Measurements from ENCODE around the gene CLCN4.

The CLCN4 gene

GRCh38 chrX:10230222-10230621 is 73.4 kb downstream of the CLCN4 start:
- Histone ChIP-seq H3K27me3 (replicated peaks; ENCODE audit: control insufficient read depth, insufficient read depth, low read length, poor library complexity, severe bottlenecking) (no peaks in the 10 kb centered on the region), H3K4me1 (ENCODE audit: control insufficient read depth, insufficient read depth, low read length, poor library complexity, severe bottlenecking) (no peaks in the 10 kb centered on the region), H3K27ac (ENCODE audit: insufficient read depth, low read length, poor library complexity, severe bottlenecking) (no peak overlapping the region), H3K4me3 (ENCODE audit: insufficient read depth, low read depth, low read length, poor library complexity, severe bottlenecking) (no peak overlapping the region), H3K36me3 (ENCODE audit: control insufficient read depth, insufficient read depth, low read length) (no peaks in the 10 kb centered on the region), H3K9me3 (ENCODE audit: control insufficient read depth, low read length) (no peaks in the 10 kb centered on the region)
- no peak for DNase-seq

GRCh38 chrX:10231461-10231860 is 74.7 kb downstream of the CLCN4 start:
- H3K4me1 ChIP-seq (ENCODE audit: control insufficient read depth, insufficient read depth, low read length, poor library complexity, severe bottlenecking) = no peaks in the 10 kb centered on the region
- no peaks in the 10 kb centered on the region for H3K27me3 ChIP-seq (replicated peaks; ENCODE audit: control insufficient read depth, insufficient read depth, low read length, poor library complexity, severe bottlenecking)
- no peak for DNase-seq
- no peak overlapping the region for H3K4me3 ChIP-seq (ENCODE audit: insufficient read depth, low read depth, low read length, poor library complexity, severe bottlenecking)
- H3K36me3 ChIP-seq (ENCODE audit: control insufficient read depth, insufficient read depth, low read length) = no peaks in the 10 kb centered on the region
- no peaks in the 10 kb centered on the region for H3K9me3 ChIP-seq (ENCODE audit: control insufficient read depth, low read length)
- no peak overlapping the region for H3K27ac ChIP-seq (ENCODE audit: insufficient read depth, low read length, poor library complexity, severe bottlenecking)

- H3K27ac ChIP-seq (ENCODE audit: insufficient read depth, low read length, poor library complexity, severe bottlenecking) = no peak overlapping the region
- H3K4me1 ChIP-seq (ENCODE audit: control insufficient read depth, insufficient read depth, low read length, poor library complexity, severe bottlenecking) = no peaks in the 10 kb centered on the region
- H3K27me3 ChIP-seq (replicated peaks; ENCODE audit: control insufficient read depth, insufficient read depth, low read length, poor library complexity, severe bottlenecking) = no peaks in the 10 kb centered on the region
- DNase-seq = no peak
- no peaks in the 10 kb centered on the region for H3K36me3 ChIP-seq (ENCODE audit: control insufficient read depth, insufficient read depth, low read length)
- no peak overlapping the region for H3K4me3 ChIP-seq (ENCODE audit: insufficient read depth, low read depth, low read length, poor library complexity, severe bottlenecking)
- no peaks in the 10 kb centered on the region for H3K9me3 ChIP-seq (ENCODE audit: control insufficient read depth, low read length)
Observed at GRCh38 chrX:10233173-10233572, 76.4 kb downstream of the CLCN4 start.

GRCh38 chrX:10233696-10234095 is 76.9 kb downstream of the CLCN4 start:
- Histone ChIP-seq H3K27ac (ENCODE audit: insufficient read depth, low read length, poor library complexity, severe bottlenecking) (no peak overlapping the region), H3K27me3 (replicated peaks; ENCODE audit: control insufficient read depth, insufficient read depth, low read length, poor library complexity, severe bottlenecking) (no peaks in the 10 kb centered on the region), H3K36me3 (ENCODE audit: control insufficient read depth, insufficient read depth, low read length) (no peaks in the 10 kb centered on the region), H3K4me1 (ENCODE audit: control insufficient read depth, insufficient read depth, low read length, poor library complexity, severe bottlenecking) (no peaks in the 10 kb centered on the region), H3K9me3 (ENCODE audit: control insufficient read depth, low read length) (no peaks in the 10 kb centered on the region), H3K4me3 (ENCODE audit: insufficient read depth, low read depth, low read length, poor library complexity, severe bottlenecking) (no peak overlapping the region)
- DNase-seq = no peak

GRCh38 chrX:10235851-10236250 is 79.1 kb downstream of the CLCN4 start:
- Histone ChIP-seq H3K27me3 (replicated peaks; ENCODE audit: control insufficient read depth, insufficient read depth, low read length, poor library complexity, severe bottlenecking) (no peaks in the 10 kb centered on the region), H3K36me3 (ENCODE audit: control insufficient read depth, insufficient read depth, low read length) (no peaks in the 10 kb centered on the region), H3K4me1 (ENCODE audit: control insufficient read depth, insufficient read depth, low read length, poor library complexity, severe bottlenecking) (no peaks in the 10 kb centered on the region), H3K9me3 (ENCODE audit: control insufficient read depth, low read length) (no peaks in the 10 kb centered on the region), H3K27ac (ENCODE audit: insufficient read depth, low read length, poor library complexity, severe bottlenecking) (no peak overlapping the region), H3K4me3 (ENCODE audit: insufficient read depth, low read depth, low read length, poor library complexity, severe bottlenecking) (no peak overlapping the region)
- DNase-seq = no peak

- no peaks in the 10 kb centered on the region for H3K27me3 ChIP-seq (replicated peaks; ENCODE audit: control insufficient read depth, insufficient read depth, low read length, poor library complexity, severe bottlenecking)
- no peak overlapping the region for H3K4me3 ChIP-seq (ENCODE audit: insufficient read depth, low read depth, low read length, poor library complexity, severe bottlenecking)
- DNase-seq = no peak
- no peaks in the 10 kb centered on the region for H3K36me3 ChIP-seq (ENCODE audit: control insufficient read depth, insufficient read depth, low read length)
- no peaks in the 10 kb centered on the region for H3K9me3 ChIP-seq (ENCODE audit: control insufficient read depth, low read length)
- H3K27ac ChIP-seq (ENCODE audit: insufficient read depth, low read length, poor library complexity, severe bottlenecking) = no peak overlapping the region
- no peaks in the 10 kb centered on the region for H3K4me1 ChIP-seq (ENCODE audit: control insufficient read depth, insufficient read depth, low read length, poor library complexity, severe bottlenecking)
Observed at GRCh38 chrX:10237241-10237640, 80.5 kb downstream of the CLCN4 start.

- Histone ChIP-seq H3K27me3 (replicated peaks; ENCODE audit: control insufficient read depth, insufficient read depth, low read length, poor library complexity, severe bottlenecking) (no peaks in the 10 kb centered on the region), H3K36me3 (ENCODE audit: control insufficient read depth, insufficient read depth, low read length) (no peaks in the 10 kb centered on the region), H3K9me3 (ENCODE audit: control insufficient read depth, low read length) (no peaks in the 10 kb centered on the region), H3K4me1 (ENCODE audit: control insufficient read depth, insufficient read depth, low read length, poor library complexity, severe bottlenecking) (no peaks in the 10 kb centered on the region), H3K4me3 (ENCODE audit: insufficient read depth, low read depth, low read length, poor library complexity, severe bottlenecking) (no peak overlapping the region), H3K27ac (ENCODE audit: insufficient read depth, low read length, poor library complexity, severe bottlenecking) (no peak overlapping the region)
- no peak for DNase-seq
Observed at GRCh38 chrX:10239611-10240064, 82.9 kb downstream of the CLCN4 start.

GRCh38 chrX:10240918-10241317 is 84.1 kb downstream of the CLCN4 start:
- Histone ChIP-seq H3K9me3 (ENCODE audit: control insufficient read depth, low read length) (no peaks in the 10 kb centered on the region), H3K27ac (ENCODE audit: insufficient read depth, low read length, poor library complexity, severe bottlenecking) (no peak overlapping the region), H3K36me3 (ENCODE audit: control insufficient read depth, insufficient read depth, low read length) (no peaks in the 10 kb centered on the region), H3K4me1 (ENCODE audit: control insufficient read depth, insufficient read depth, low read length, poor library complexity, severe bottlenecking) (no peaks in the 10 kb centered on the region), H3K27me3 (replicated peaks; ENCODE audit: control insufficient read depth, insufficient read depth, low read length, poor library complexity, severe bottlenecking) (no peaks in the 10 kb centered on the region), H3K4me3 (ENCODE audit: insufficient read depth, low read depth, low read length, poor library complexity, severe bottlenecking) (no peak overlapping the region)
- no peak for DNase-seq

GRCh38 chrX:10242026-10242425 is 85.3 kb downstream of the CLCN4 start:
- no peaks in the 10 kb centered on the region for H3K9me3 ChIP-seq (ENCODE audit: control insufficient read depth, low read length)
- no peak overlapping the region for H3K4me3 ChIP-seq (ENCODE audit: insufficient read depth, low read depth, low read length, poor library complexity, severe bottlenecking)
- no peaks in the 10 kb centered on the region for H3K27me3 ChIP-seq (replicated peaks; ENCODE audit: control insufficient read depth, insufficient read depth, low read length, poor library complexity, severe bottlenecking)
- H3K36me3 ChIP-seq (ENCODE audit: control insufficient read depth, insufficient read depth, low read length) = no peaks in the 10 kb centered on the region
- DNase-seq = no peak
- no peak overlapping the region for H3K27ac ChIP-seq (ENCODE audit: insufficient read depth, low read length, poor library complexity, severe bottlenecking)
- no peaks in the 10 kb centered on the region for H3K4me1 ChIP-seq (ENCODE audit: control insufficient read depth, insufficient read depth, low read length, poor library complexity, severe bottlenecking)

- H3K27me3 ChIP-seq (replicated peaks; ENCODE audit: control insufficient read depth, insufficient read depth, low read length, poor library complexity, severe bottlenecking) = no peaks in the 10 kb centered on the region
- no peak overlapping the region for H3K27ac ChIP-seq (ENCODE audit: insufficient read depth, low read length, poor library complexity, severe bottlenecking)
- H3K4me1 ChIP-seq (ENCODE audit: control insufficient read depth, insufficient read depth, low read length, poor library complexity, severe bottlenecking) = no peaks in the 10 kb centered on the region
- no peaks in the 10 kb centered on the region for H3K9me3 ChIP-seq (ENCODE audit: control insufficient read depth, low read length)
- H3K4me3 ChIP-seq (ENCODE audit: insufficient read depth, low read depth, low read length, poor library complexity, severe bottlenecking) = no peak overlapping the region
- H3K36me3 ChIP-seq (ENCODE audit: control insufficient read depth, insufficient read depth, low read length) = no peaks in the 10 kb centered on the region
- no peak for DNase-seq
Observed at GRCh38 chrX:10243106-10243505, 86.3 kb downstream of the CLCN4 start.

All from effector memory CD4-positive, alpha-beta T cell (primary cell).